BLaER1 treated with 17β-estradiol and CSF1 and Interleukin-3, amounts not matched to agents 10 nM and 100 nM (cell line): ENCODE measurements around the gene EEFSEC.
A peak's percentile ranks its signal among the peaks of the same experiment; 100 is the strongest.

Experiments used
- H3K27ac ChIP-seq, 11 experiments: shearing (Covaris generic); formaldehyde crosslinking; 2 replicates each; pipeline ENCODE4 v1.8.1; 2022
- H3K27me3 ChIP-seq, 11 experiments: shearing (Covaris generic); formaldehyde crosslinking; 2 replicates each; pipeline ENCODE4 v1.8.1; 2022
- H3K36me3 ChIP-seq, 11 experiments: shearing (Covaris generic); formaldehyde crosslinking; 2 replicates each; pipeline ENCODE4 v1.8.1; 2022
- H3K4me1 ChIP-seq, 10 experiments: shearing (Covaris generic); formaldehyde crosslinking; 2 replicates each; pipeline ENCODE4 v1.8.1; 2022
- H3K4me2 ChIP-seq, 11 experiments: shearing (Covaris generic); formaldehyde crosslinking; 2 replicates each; pipeline ENCODE4 v1.8.1; 2022
- H3K4me3 ChIP-seq, 10 experiments: shearing (Covaris generic); formaldehyde crosslinking; 2 replicates each; pipeline ENCODE4 v1.8.1; 2022
- H3K9ac ChIP-seq, 11 experiments: shearing (Covaris generic); formaldehyde crosslinking; 2 replicates each; pipeline ENCODE4 v1.8.1; 2022
- H3K9me3 ChIP-seq, 11 experiments: shearing (Covaris generic); formaldehyde crosslinking; replicated peaks in 1 of 11; 2 replicates each; pipeline ENCODE4 v1.8.1; 2022
- H4K20me1 ChIP-seq, 11 experiments: shearing (Covaris generic); formaldehyde crosslinking; 2 replicates each; pipeline ENCODE4 v1.8.1; 2022
- Cebpa-rat ChIP-seq, 11 experiments: shearing (Covaris generic); IDR thresholded peaks; 2 replicates each; pipeline ENCODE4 v1.8.1; 2022

Gene EEFSEC

GRCh38 chr3:128419311-128419710, 266.0 kb downstream of the EEFSEC start:
- Histone ChIP-seq H3K4me2 (peak overlapping the region in 3 of 11 experiments; percentile 34 to 66 (median 57); a peak in 3 of 22 replicates), H3K4me1 (peaks cover 10 to 32% (median 16%) of the 10 kb centered on the region in 10 experiments; a peak in 19 of 20 replicates), H3K36me3 (no peaks in the 10 kb centered on the region), H4K20me1 (peaks cover 0 to 16% (median 0%) of the 10 kb centered on the region in 11 experiments; a peak in 3 of 22 replicates), H3K27ac (no peak overlapping the region), H3K9me3 (peaks cover 0 to 8% (median 0%) of the 10 kb centered on the region in 11 experiments; a peak in 5 of 22 replicates), H3K4me3 (no peak overlapping the region), H3K27me3 (no peaks in the 10 kb centered on the region), H3K9ac (no peak overlapping the region)
- TF ChIP-seq Cebpa-rat (IDR thresholded peaks at IDR 0.05): no peak

- Histone ChIP-seq H3K4me3 (no peak overlapping the region), H3K4me1 (peaks cover 9 to 27% (median 16%) of the 10 kb centered on the region in 10 experiments; a peak in 19 of 20 replicates), H3K4me2 (peak overlapping the region in 7 of 11 experiments; percentile 7 to 66 (median 41); a peak in 11 of 22 replicates), H3K36me3 (no peaks in the 10 kb centered on the region), H3K9me3 (peaks cover 0 to 8% (median 0%) of the 10 kb centered on the region in 11 experiments; a peak in 5 of 22 replicates), H3K27me3 (no peaks in the 10 kb centered on the region), H3K9ac (peak overlapping the region in 2 of 11 experiments; percentile 28 to 41; a peak in 4 of 22 replicates), H4K20me1 (peaks cover 0 to 15% (median 0%) of the 10 kb centered on the region in 11 experiments; a peak in 3 of 22 replicates), H3K27ac (no peak overlapping the region)
- TF ChIP-seq Cebpa-rat (IDR thresholded peaks at IDR 0.05): no peak
Observed at GRCh38 chr3:128420289-128420688, 267.0 kb downstream of the EEFSEC start.

GRCh38 chr3:128420720-128421438, 267.6 kb downstream of the EEFSEC start:
- no peak overlapping the region for H3K4me3 ChIP-seq
- TF ChIP-seq Cebpa-rat (IDR thresholded peaks at IDR 0.05): no peak
- peak overlapping the region in 5 of 11 experiments; percentile 34 to 66 (median 46); a peak in 4 of 22 replicates for H3K4me2 ChIP-seq
- no peak overlapping the region for H3K27ac ChIP-seq
- H3K27me3 ChIP-seq: 0 out of 22 replicates have a peak, but pooled peaks cover 0 to under 1% (median 0%) of the 10 kb centered on the region in 11 experiments
- H3K4me1 ChIP-seq: peaks cover 3 to 21% (median 14%) of the 10 kb centered on the region in 10 experiments; a peak in 18 of 20 replicates
- no peaks in the 10 kb centered on the region for H3K36me3 ChIP-seq
- H3K9me3 ChIP-seq: peaks cover 0 to 8% (median 0%) of the 10 kb centered on the region in 11 experiments; a peak in 5 of 22 replicates
- peaks cover 0 to 21% (median 0%) of the 10 kb centered on the region in 11 experiments; a peak in 3 of 22 replicates for H4K20me1 ChIP-seq
- no peak overlapping the region; a peak in 1 of 22 replicates for H3K9ac ChIP-seq

GRCh38 chr3:128421439-128421836, 268.2 kb downstream of the EEFSEC start:
- H3K27ac ChIP-seq: no peak overlapping the region
- peaks cover 0 to 8% (median 0%) of the 10 kb centered on the region in 11 experiments; a peak in 5 of 22 replicates for H3K9me3 ChIP-seq
- peaks cover 0 to 23% (median 0%) of the 10 kb centered on the region in 11 experiments; a peak in 3 of 22 replicates for H4K20me1 ChIP-seq
- no peaks in the 10 kb centered on the region for H3K36me3 ChIP-seq
- no peak for TF ChIP-seq Cebpa-rat (IDR thresholded peaks at IDR 0.05)
- H3K4me3 ChIP-seq: no peak overlapping the region
- peaks cover 0 to 18% (median 11%) of the 10 kb centered on the region in 10 experiments; a peak in 17 of 20 replicates for H3K4me1 ChIP-seq
- H3K27me3 ChIP-seq: peaks cover under 1 to 6% (median 1%) of the 10 kb centered on the region in 11 experiments; a peak in 17 of 22 replicates
- no peak overlapping the region for H3K4me2 ChIP-seq
- H3K9ac ChIP-seq: no peak overlapping the region

GRCh38 chr3:128421966-128422365, 268.7 kb downstream of the EEFSEC start:
- H3K27ac ChIP-seq: no peak overlapping the region
- H3K4me3 ChIP-seq: no peak overlapping the region
- H3K36me3 ChIP-seq: no peaks in the 10 kb centered on the region
- no peak overlapping the region for H3K4me2 ChIP-seq
- peaks cover 0 to 16% (median 10%) of the 10 kb centered on the region in 10 experiments; a peak in 15 of 20 replicates for H3K4me1 ChIP-seq
- no peak for TF ChIP-seq Cebpa-rat (IDR thresholded peaks at IDR 0.05)
- H3K27me3 ChIP-seq: peaks cover 5 to 11% (median 7%) of the 10 kb centered on the region in 11 experiments
- H3K9ac ChIP-seq: no peak overlapping the region
- peaks cover 0 to 8% (median 0%) of the 10 kb centered on the region in 11 experiments; a peak in 5 of 22 replicates for H3K9me3 ChIP-seq
- peaks cover 0 to 23% (median 0%) of the 10 kb centered on the region in 11 experiments; a peak in 4 of 22 replicates for H4K20me1 ChIP-seq

GRCh38 chr3:128422762-128423524, 269.7 kb downstream of the EEFSEC start:
- H3K4me1 ChIP-seq: peaks cover 0 to 16% (median 10%) of the 10 kb centered on the region in 10 experiments; a peak in 12 of 20 replicates
- peaks cover 0 to 8% (median 0%) of the 10 kb centered on the region in 11 experiments; a peak in 5 of 22 replicates for H3K9me3 ChIP-seq
- H3K4me3 ChIP-seq: no peak overlapping the region
- H3K4me2 ChIP-seq: no peak overlapping the region
- no peak overlapping the region for H3K9ac ChIP-seq
- peaks cover 0 to 23% (median 0%) of the 10 kb centered on the region in 11 experiments; a peak in 5 of 22 replicates for H4K20me1 ChIP-seq
- no peak overlapping the region for H3K27ac ChIP-seq
- peaks cover 9 to 21% (median 14%) of the 10 kb centered on the region in 11 experiments for H3K27me3 ChIP-seq
- TF ChIP-seq Cebpa-rat (IDR thresholded peaks at IDR 0.05): no peak
- no peaks in the 10 kb centered on the region for H3K36me3 ChIP-seq

GRCh38 chr3:128423525-128424147, 270.4 kb downstream of the EEFSEC start:
- Histone ChIP-seq H3K4me1 (peaks cover 0 to 16% (median 10%) of the 10 kb centered on the region in 10 experiments; a peak in 12 of 20 replicates), H4K20me1 (peaks cover 0 to 27% (median 0%) of the 10 kb centered on the region in 11 experiments; a peak in 5 of 22 replicates), H3K27me3 (peaks cover 9 to 28% (median 14%) of the 10 kb centered on the region in 11 experiments), H3K4me2 (no peak overlapping the region), H3K4me3 (no peak overlapping the region), H3K9me3 (peaks cover 0 to 6% (median 0%) of the 10 kb centered on the region in 11 experiments; a peak in 5 of 22 replicates), H3K36me3 (no peaks in the 10 kb centered on the region), H3K27ac (no peak overlapping the region), H3K9ac (no peak overlapping the region)
- no peak for TF ChIP-seq Cebpa-rat (IDR thresholded peaks at IDR 0.05)

GRCh38 chr3:128424508-128425069, 271.3 kb downstream of the EEFSEC start:
- Histone ChIP-seq H3K27me3 (peaks cover 9 to 31% (median 14%) of the 10 kb centered on the region in 11 experiments), H3K27ac (no peak overlapping the region), H3K36me3 (no peaks in the 10 kb centered on the region), H3K4me3 (no peak overlapping the region), H3K9me3 (no peaks in the 10 kb centered on the region), H4K20me1 (peaks cover 0 to 35% (median 0%) of the 10 kb centered on the region in 11 experiments; a peak in 5 of 22 replicates), H3K4me2 (no peak overlapping the region), H3K9ac (no peak overlapping the region), H3K4me1 (peaks cover 0 to 14% (median 9%) of the 10 kb centered on the region in 10 experiments; a peak in 12 of 20 replicates)
- no peak for TF ChIP-seq Cebpa-rat (IDR thresholded peaks at IDR 0.05)
